ENCODE results near the gene ELAPOR2. TPM values are rescaled to one million over a fixed set of nuclear protein-coding genes. Genes with fewer than 3 reads are reported as not detected.

ELAPOR2 gene
- total RNA-seq, 2 donors from 2014 or later = 67.2 to 75.7 TPM

DNA sequence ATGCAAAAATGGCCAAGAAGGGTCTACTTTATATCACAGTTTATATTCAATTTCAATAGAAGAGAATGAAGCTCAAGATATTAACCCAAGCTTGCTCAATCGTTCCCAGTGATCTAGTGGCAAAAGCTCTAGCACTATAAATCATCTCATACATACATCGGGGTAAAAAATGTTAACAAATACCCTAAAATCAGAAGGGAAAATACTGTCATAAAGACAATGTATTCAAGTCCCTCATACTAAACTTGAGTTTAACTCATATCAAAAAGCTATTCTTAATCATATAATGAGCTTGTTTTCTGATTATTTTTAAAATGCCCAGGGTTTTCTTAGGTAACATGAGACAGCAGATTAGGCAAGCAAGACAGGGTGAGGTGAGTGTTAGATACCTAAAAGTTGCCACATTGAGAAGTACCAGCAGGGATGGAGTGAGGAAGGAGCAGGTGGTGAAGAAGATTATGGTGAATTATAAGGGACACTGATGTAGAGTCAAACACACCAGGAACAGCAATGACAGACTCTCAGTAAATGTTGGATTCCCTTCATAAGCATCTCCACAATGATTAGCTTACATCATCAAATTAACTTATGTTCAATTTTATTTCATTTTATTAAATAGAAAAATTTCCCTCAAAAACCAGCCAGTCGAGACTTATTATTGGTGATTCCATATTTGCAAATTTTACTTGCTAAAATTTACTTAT is 46.2 kb downstream of the ELAPOR2 start:
- TF ChIP-seq CTCF (conservative IDR thresholded peaks at IDR 0.05) = no peak
- Mint-ChIP-seq H3K4me3 (no peak overlapping the region), H3K36me3 (ENCODE audit: low read depth) (peaks cover 2% of the 10 kb centered on the region), H3K27ac (no peak overlapping the region), H3K9me3 (no peaks in the 10 kb centered on the region), H3K27me3 (ENCODE audit: insufficient read depth) (no peaks in the 10 kb centered on the region), H3K4me1 (peaks cover 18% of the 10 kb centered on the region)
- WGBS, 2 experiments (ENCODE audit: insufficient coverage in 1 of 2, insufficient read length in 1 of 2) = 87 to 90% methylated on average over 2 to 3 of the region's 3 CpGs
- Histone ChIP-seq H3K9me3 (ENCODE audit: control insufficient read depth, low read length) (no peaks in the 10 kb centered on the region), H3K4me1 (ENCODE audit: control insufficient read depth, insufficient read depth, low read length) (peaks cover 6% of the 10 kb centered on the region), H3K4me3 (ENCODE audit: low read length) (no peak overlapping the region), H3K36me3 (ENCODE audit: control insufficient read depth, insufficient read depth, low read length) (no peaks in the 10 kb centered on the region), H3K9ac (ENCODE audit: extremely low read depth, low read length, poor library complexity, severe bottlenecking) (no peak overlapping the region), H3K27me3 (ENCODE audit: control insufficient read depth, insufficient read depth, low read length, poor library complexity, severe bottlenecking) (no peaks in the 10 kb centered on the region), H3K27ac (ENCODE audit: low read depth, low read length) (no peak overlapping the region)
- DNase-seq = no peak

Other genes starting within 250 kb of the ELAPOR2 start
- 100 to 1,000 TPM; 129 to 152 TPM for gene DMTF1, start 92.8 kb upstream of the ELAPOR2 start, total RNA-seq
- gene TMEM243, start 160.1 kb upstream of the ELAPOR2 start, total RNA-seq = 10 to 100 TPM; 21.7 to 22.3 TPM

Data from endodermal cell (in vitro differentiated cells).